Measurements from ENCODE around the gene TTC28.

DNA sequence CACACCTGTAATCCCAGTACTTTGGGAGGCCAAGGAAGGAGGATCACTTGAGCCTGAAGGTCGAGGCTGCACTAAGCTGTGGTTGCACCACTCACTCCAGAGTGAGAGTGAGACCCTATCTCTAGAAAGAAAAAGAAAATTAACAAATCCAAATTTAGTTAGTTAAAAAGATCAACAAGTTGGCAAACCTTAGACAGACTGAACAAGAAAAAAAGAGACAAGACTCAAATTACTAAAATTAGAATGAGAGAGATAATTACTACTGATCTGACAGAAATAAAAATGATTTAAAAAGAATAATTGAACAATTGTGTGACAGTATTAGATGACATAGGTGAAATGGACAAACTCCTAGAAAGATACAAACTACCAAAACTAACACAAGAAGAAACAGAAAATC, 48.4 kb upstream of the TTC28 start:
- TF ChIP-seq POLR2A (IDR thresholded peaks at IDR 0.05; ENCODE audit: low read depth, low read length) = no peak
- no peak for TF ChIP-seq CTCF (IDR thresholded peaks at IDR 0.05; ENCODE audit: extremely low read depth in 1 of 2, insufficient read depth in 1 of 2, low read depth in 1 of 2, low read length in 2 of 2)
- no peak for TF ChIP-seq POLR2AphosphoS5 (IDR thresholded peaks at IDR 0.05; ENCODE audit: insufficient read depth, low read depth, low read length)
- TF ChIP-seq MAX (IDR thresholded peaks at IDR 0.05; ENCODE audit: insufficient read depth, insufficient read length) = no peak
- TF ChIP-seq EZH2 (IDR thresholded peaks at IDR 0.05; ENCODE audit: borderline replicate concordance, low read depth, low read length, severe bottlenecking) = no peak
- no peak for TF ChIP-seq MYC (IDR thresholded peaks at IDR 0.05; ENCODE audit: low read depth, low read length)
- TF ChIP-seq GATA2 (IDR thresholded peaks at IDR 0.05; ENCODE audit: insufficient read depth, insufficient read length, low read depth, low read length) = no peak

All from endothelial cell of umbilical vein (primary cell).